OCI-LY1 (cell line): ENCODE measurements around the gene BCL2.

Source experiments
- H2AFZ ChIP-seq: fragments of 200-600 bp; sonication (generic), shearing (Covaris generic); 2 replicates; pipeline ENCODE4 v1.6.0; 2014; ENCODE audit warnings: antibody characterized with exemption, mild to moderate bottlenecking, low read length
- H3F3A ChIP-seq: fragments of 200-600 bp; sonication (generic), shearing (Covaris generic); 2 replicates; pipeline ENCODE4 v1.6.0; 2014; ENCODE audit warnings: mild to moderate bottlenecking, antibody characterized with exemption, low read length, moderate library complexity; ENCODE audit not compliant: insufficient read depth
- H3K27ac ChIP-seq: fragments of 200-600 bp; sonication (generic); 2 replicates; pipeline ENCODE4 v1.5.1; 2014; ENCODE audit warnings: low read length, mixed run types, mild to moderate bottlenecking, low read depth; ENCODE audit not compliant: poor library complexity, severe bottlenecking
- H3K27me3 ChIP-seq: fragments of 200-600 bp; sonication (generic); 2 replicates; pipeline ENCODE4 v1.6.0; 2014; ENCODE audit warnings: antibody characterized with exemption, mild to moderate bottlenecking, low read length, moderate library complexity; ENCODE audit not compliant: insufficient read depth
- H3K36me3 ChIP-seq: fragments of 200-600 bp; sonication (generic); 2 replicates; pipeline ENCODE4 v1.6.1; 2014; ENCODE audit warnings: mild to moderate bottlenecking, antibody characterized with exemption, low read length, moderate library complexity, mixed read lengths; ENCODE audit not compliant: insufficient read depth
- H3K4me1 ChIP-seq: fragments of 200-600 bp; sonication (generic); 2 replicates; pipeline ENCODE4 v1.5.1; 2014; ENCODE audit warnings: mild to moderate bottlenecking, low read length, moderate library complexity; ENCODE audit not compliant: insufficient read depth, severe bottlenecking
- H3K4me2 ChIP-seq: fragments of 200-600 bp; sonication (generic), shearing (Covaris generic); 2 replicates; pipeline ENCODE4 v1.6.1; 2014; ENCODE audit warnings: low read length
- H3K4me3 ChIP-seq: fragments of 200-600 bp; sonication (generic); 2 replicates; pipeline ENCODE4 v1.5.1; 2014; ENCODE audit warnings: low read length, low read depth, mild to moderate bottlenecking, mixed read lengths; ENCODE audit not compliant: poor library complexity, severe bottlenecking
- H3K79me2 ChIP-seq: fragments of 200-600 bp; shearing (Covaris generic); 2 replicates; pipeline ENCODE4 v1.6.1; 2016; ENCODE audit warnings: mixed run types, low read length, mixed read lengths; ENCODE audit not compliant: insufficient read depth
- H3K9ac ChIP-seq: fragments of 200-600 bp; sonication (generic), shearing (Covaris generic); 2 replicates; pipeline ENCODE4 v1.6.1; 2014; ENCODE audit warnings: mild to moderate bottlenecking, low read length, mixed read lengths
- H3K9me2 ChIP-seq: fragments of 200-600 bp; sonication (generic), shearing (Covaris generic); 2 replicates; pipeline ENCODE4 v1.6.1; 2014; ENCODE audit warnings: low read depth, mild to moderate bottlenecking, low read length, mixed read lengths
- H3K9me3 ChIP-seq: fragments of 200-600 bp; shearing (Covaris generic); 2 replicates; pipeline ENCODE4 v1.6.1; 2014; ENCODE audit warnings: low read length, mixed read lengths
- H4K20me1 ChIP-seq: fragments of 200-600 bp; sonication (generic), shearing (Covaris generic); 2 replicates; pipeline ENCODE4 v1.6.0; 2016; ENCODE audit warnings: mild to moderate bottlenecking, low read length; ENCODE audit not compliant: insufficient read depth
- EZH2 ChIP-seq: fragments of 200-600 bp; sonication (generic), shearing (Covaris generic); IDR thresholded peaks from 2 replicates; pipeline ENCODE4 v1.8.0; 2017; ENCODE audit warnings: borderline replicate concordance, mixed run types, mild to moderate bottlenecking, antibody characterized with exemption, low read length, moderate library complexity, mixed read lengths
- TF ChIP-seq, protein P1 (sequence below): fragments of 200-600 bp; sonication (generic), shearing (Covaris generic); IDR thresholded peaks from 2 replicates; pipeline ENCODE4 v1.5.1; 2017; ENCODE audit warnings: mild to moderate bottlenecking, antibody characterized with exemption, low read length, moderate library complexity, mixed read lengths

BCL2 gene

DNA sequence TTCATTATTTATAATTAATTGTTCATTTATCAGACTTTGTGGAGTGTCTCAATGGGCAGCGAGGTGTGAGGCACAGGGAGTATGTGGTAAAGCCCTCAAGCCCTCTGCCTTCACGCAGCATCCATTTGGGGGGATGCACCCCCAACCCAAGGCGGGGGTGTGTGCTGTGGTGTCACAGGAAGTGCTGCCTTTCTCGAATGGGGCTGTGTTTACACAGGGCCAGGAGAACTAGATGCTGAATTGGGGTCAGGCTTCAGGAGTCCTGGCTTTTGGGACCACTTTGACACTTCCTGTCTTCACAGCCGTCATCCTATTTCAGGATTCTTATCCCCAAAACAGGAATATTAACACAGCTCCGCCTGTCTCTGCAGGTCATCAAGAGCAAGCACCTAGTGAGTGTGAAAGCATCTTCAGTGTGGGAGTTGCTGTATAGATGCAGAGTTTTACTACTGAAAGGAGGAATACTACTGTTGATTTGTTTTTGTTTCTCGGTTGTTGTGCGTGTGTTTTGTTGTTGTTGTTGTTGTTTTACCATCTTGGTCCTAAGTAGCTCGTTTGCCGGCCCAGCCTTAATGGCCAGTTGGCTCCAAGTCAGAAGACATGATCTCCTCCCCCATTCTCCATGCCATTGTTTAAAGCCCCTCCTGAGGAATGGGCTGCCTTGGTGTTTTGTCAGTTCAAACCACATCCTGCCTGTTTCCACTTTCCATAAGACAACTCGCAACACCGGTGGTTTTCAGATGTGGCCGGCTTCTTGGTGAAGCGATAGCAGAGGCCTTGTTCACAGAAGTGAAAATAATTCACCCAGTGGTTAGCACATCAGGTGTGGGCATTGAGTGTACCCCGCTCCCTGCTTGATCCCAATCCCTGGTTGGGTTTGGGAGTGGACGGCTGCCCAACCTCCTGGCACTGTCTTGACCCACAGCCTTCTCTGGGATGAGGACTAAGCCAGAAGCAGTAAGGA lies 221.3 kb downstream of the BCL2 start:
- Histone ChIP-seq H3K9me3 (no peaks in the 10 kb centered on the region), H2AFZ (no peak overlapping the region), H3K27me3 (no peaks in the 10 kb centered on the region)

DNA sequence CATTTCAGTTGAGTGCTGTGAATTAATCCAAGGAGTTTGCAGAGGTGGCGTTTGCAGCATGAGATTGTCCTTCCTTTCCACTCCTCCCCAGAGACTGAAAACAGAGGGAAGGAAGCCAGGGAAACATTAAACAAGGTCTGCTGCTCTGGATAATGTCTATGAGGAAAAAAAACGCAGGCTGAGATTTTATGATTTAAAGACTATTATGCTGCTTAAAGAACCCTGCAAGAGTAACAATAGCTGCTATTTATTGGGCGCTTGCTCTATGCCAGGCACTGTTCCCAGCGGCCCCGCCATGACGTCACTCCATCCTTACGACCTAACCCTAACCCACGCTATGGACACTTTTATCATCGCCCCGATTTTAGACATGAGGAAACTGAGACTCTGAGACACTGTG lies 222.4 kb downstream of the BCL2 start:
- no peak overlapping the region for H3K27ac ChIP-seq
- TF ChIP-seq, protein P1, sequence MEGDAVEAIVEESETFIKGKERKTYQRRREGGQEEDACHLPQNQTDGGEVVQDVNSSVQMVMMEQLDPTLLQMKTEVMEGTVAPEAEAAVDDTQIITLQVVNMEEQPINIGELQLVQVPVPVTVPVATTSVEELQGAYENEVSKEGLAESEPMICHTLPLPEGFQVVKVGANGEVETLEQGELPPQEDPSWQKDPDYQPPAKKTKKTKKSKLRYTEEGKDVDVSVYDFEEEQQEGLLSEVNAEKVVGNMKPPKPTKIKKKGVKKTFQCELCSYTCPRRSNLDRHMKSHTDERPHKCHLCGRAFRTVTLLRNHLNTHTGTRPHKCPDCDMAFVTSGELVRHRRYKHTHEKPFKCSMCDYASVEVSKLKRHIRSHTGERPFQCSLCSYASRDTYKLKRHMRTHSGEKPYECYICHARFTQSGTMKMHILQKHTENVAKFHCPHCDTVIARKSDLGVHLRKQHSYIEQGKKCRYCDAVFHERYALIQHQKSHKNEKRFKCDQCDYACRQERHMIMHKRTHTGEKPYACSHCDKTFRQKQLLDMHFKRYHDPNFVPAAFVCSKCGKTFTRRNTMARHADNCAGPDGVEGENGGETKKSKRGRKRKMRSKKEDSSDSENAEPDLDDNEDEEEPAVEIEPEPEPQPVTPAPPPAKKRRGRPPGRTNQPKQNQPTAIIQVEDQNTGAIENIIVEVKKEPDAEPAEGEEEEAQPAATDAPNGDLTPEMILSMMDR: no peak
- TF ChIP-seq EZH2: no peak

More for the DNA sequence above, 221.3 kb downstream of the BCL2 start:
- Histone ChIP-seq H3K4me2 (no peak overlapping the region), H3K4me3 (no peak overlapping the region), H3K27ac (no peak overlapping the region), H3F3A (no peaks in the 10 kb centered on the region), H3K79me2 (no peaks in the 10 kb centered on the region), H3K4me1 (no peaks in the 10 kb centered on the region), H3K9me2 (no peaks in the 10 kb centered on the region), H3K9ac (no peak overlapping the region), H4K20me1 (no peaks in the 10 kb centered on the region), H3K36me3 (no peaks in the 10 kb centered on the region)
- TF ChIP-seq EZH2: no peak
- TF ChIP-seq, protein P1: no peak

DNA sequence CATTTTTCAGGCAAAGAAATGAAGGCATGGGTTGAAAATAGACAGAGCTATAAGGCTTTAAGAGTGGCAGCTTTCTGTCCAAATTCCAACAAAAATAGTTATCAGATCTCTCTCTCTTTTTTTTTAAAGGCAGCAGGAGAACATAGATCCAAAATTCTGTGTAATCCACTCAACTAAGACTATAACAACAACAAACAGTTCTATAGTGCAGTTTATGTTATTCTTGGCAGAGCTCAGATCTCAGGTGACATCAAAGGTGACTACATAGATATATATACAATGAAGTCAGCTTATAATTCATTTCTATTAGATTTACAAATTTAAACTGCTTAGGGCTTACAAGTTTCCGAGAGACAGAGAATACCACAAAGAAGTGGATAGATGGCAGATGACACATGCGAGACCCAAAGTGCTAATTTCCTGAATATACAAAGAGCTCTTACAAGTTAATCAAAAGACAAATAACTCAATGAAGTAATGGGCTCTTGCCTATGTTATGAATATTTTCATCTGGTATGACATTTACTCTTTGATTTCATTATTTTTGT lies 223.2 kb downstream of the BCL2 start:
- TF ChIP-seq, protein P1: no peak
- no peak for TF ChIP-seq EZH2
- H3K9ac ChIP-seq: no peak overlapping the region
- H3K4me3 ChIP-seq: no peak overlapping the region
- no peak overlapping the region for H3K4me2 ChIP-seq
- H3K27me3 ChIP-seq: no peaks in the 10 kb centered on the region
- H3K9me3 ChIP-seq: no peaks in the 10 kb centered on the region
- H3K9me2 ChIP-seq: no peaks in the 10 kb centered on the region
- H3K36me3 ChIP-seq: no peaks in the 10 kb centered on the region
- H4K20me1 ChIP-seq: no peaks in the 10 kb centered on the region
- H3K4me1 ChIP-seq: no peaks in the 10 kb centered on the region
- H3F3A ChIP-seq: no peaks in the 10 kb centered on the region
- no peak overlapping the region for H3K27ac ChIP-seq
- no peaks in the 10 kb centered on the region for H3K79me2 ChIP-seq
- H2AFZ ChIP-seq: no peak overlapping the region

More for the DNA sequence above, 222.4 kb downstream of the BCL2 start:
- Histone ChIP-seq H3K4me2 (no peak overlapping the region), H3K36me3 (no peaks in the 10 kb centered on the region), H3K9ac (no peak overlapping the region), H3K4me3 (no peak overlapping the region), H3K9me3 (no peaks in the 10 kb centered on the region), H3K27me3 (no peaks in the 10 kb centered on the region), H3K79me2 (no peaks in the 10 kb centered on the region), H4K20me1 (no peaks in the 10 kb centered on the region), H3K4me1 (no peaks in the 10 kb centered on the region), H2AFZ (no peak overlapping the region), H3K9me2 (no peaks in the 10 kb centered on the region), H3F3A (no peaks in the 10 kb centered on the region)
